Measurements from ENCODE around the gene NUDT16L1.

The NUDT16L1 gene

GRCh38 chr16:4683255-4684057, 9.9 kb upstream of the NUDT16L1 start:
- no peak for DNase-seq

DNA sequence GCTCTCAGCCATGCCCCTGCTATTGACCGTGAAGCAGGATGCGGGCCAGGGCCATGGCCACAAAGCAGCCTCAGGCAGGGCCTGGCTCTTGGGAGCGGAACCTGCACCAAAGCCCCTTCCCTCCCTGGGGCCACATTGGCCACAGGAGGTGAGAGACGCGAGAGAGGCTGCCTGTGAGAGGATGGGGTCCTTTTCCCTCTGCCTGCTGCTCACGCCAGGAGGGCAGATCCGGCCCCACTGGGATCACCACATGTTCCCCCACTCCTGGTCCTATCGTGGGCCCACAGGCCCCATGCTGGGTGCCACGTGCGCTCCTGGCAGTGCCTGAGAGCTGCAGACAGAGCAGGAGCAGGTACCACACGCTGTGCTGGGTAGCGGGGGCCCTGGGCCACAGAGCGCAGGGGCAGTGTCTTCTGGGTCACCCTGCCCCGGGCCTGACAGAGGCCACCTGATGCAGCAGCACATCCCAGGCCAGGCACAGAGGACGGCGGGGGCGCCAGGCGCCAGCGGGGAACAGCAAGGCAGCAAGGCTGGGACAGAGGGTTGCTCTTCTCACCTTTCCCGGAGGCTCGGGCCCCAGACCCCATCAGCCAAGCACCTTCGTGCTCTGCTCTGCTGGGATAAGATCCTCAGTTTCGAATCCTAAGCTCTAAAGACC, 9.2 kb upstream of the NUDT16L1 start:
- no peak for DNase-seq

GRCh38 chr16:4684763-4685162, 8.6 kb upstream of the NUDT16L1 start:
- no peak for DNase-seq

- DNase-seq = no peak
These were observed 8.1 kb upstream of the NUDT16L1 start for GRCh38 chr16:4685292-4685691.

DNA sequence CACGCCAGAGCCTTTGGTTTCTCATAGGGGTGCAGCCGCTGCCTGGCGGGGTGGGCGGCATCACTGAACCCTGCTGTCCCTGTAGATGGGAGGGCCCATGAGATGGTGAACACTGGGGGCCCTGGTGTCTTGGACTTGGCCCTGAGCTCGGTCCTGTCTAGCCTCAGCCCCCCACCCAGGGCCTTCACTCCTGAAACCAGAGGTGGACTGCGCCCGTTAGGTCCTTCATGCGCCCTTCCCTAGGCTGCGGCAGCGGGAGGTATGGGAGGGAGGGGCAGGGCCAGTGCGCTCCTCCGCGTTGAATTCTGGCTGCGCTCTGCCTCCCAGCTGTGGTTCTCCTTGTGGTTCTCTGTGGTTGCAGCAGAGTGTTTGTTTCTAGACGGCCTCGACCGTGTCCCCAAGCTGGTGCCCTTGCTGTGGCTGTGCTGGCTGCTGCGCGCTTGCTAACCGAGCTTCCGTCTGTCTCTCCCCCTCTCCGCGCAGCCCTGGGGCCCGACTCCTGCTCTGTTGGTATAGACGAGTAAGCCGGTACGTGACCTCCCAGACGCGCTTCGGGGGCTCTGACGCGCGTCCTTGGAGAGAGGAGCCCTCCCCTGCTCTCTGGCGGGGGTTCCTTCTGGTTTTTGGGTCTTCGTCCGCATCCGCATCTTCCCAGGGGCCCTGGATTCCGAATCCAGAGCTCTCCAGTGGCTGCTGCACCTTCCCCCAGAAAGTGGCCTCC, 7.4 kb upstream of the NUDT16L1 start:
- no peak for DNase-seq

GRCh38 chr16:4686497-4687210, 6.7 kb upstream of the NUDT16L1 start:
- no peak for DNase-seq

DNA sequence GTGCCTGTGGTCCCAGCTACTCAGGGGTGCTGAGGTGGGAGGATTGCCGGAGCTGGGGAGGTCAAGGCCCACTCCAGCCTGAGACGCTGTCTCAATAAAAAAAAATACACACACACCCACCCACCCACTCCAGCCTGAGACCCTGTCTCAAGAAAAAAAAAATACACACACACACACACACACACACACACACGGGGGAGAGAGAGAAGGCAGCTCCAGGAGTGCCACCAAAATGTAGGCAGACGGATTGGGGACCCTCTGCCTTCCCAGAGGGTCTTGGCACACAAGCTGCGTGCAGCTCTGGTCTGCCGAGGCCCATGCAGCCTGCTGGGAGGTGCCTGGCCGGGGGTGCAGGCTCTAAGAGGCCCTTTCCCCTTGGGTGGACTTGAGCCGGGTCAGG, 5.9 kb upstream of the NUDT16L1 start:
- DNase-seq = no peak

GRCh38 chr16:4687946-4688673, 5.3 kb upstream of the NUDT16L1 start:
- no peak for DNase-seq

DNA sequence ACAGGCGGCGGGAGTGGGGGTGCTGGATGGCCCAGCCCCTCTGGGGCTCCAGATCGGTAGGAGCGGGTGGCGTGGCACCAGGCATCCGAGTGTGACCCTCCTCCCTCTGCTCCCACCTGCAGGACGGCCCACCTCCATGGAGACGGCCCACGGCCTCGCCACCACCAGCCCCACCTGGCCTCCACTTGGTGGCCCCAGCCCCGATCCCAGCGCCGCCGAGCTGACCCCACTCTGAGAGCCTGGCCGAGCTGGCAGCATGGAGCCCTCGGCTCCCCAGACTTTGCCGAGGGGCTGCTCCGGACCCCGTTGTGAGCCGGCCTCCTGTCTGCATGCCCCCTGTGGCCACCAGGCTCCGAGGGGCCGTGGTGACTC, 4.7 kb upstream of the NUDT16L1 start:
- DNase-seq = no peak

DNA sequence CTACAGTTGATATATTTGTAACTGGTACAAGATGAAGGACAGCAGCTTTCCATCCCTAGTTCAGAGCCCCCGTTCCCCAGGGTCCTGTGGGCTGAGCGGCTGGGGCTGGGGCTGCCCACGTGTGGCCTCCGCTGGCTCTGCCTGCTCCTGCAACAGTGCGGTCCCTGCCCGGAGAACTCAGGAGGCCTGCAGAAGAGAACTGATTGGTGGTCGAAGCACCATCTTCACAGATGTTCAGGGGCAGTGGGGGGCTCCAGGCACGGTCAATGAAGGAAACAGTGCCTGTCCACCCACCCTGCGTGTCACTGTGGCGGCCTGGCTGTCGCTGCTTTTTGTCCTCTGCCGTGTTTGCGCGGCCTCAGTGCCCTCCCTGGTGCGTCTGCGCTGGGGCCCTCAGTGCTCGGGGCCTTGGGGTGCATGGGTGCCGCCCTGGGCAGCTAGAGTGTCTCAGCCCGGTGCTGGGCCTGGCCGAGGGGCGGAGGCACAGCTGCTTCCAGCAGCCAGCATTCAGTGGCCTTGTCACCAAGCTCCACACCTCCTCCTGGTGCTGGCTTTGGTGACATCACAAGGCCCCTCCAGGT, 4.2 kb upstream of the NUDT16L1 start:
- no peak for DNase-seq

GRCh38 chr16:4689864-4690704, 3.3 kb upstream of the NUDT16L1 start:
- DNase-seq = no peak

DNA sequence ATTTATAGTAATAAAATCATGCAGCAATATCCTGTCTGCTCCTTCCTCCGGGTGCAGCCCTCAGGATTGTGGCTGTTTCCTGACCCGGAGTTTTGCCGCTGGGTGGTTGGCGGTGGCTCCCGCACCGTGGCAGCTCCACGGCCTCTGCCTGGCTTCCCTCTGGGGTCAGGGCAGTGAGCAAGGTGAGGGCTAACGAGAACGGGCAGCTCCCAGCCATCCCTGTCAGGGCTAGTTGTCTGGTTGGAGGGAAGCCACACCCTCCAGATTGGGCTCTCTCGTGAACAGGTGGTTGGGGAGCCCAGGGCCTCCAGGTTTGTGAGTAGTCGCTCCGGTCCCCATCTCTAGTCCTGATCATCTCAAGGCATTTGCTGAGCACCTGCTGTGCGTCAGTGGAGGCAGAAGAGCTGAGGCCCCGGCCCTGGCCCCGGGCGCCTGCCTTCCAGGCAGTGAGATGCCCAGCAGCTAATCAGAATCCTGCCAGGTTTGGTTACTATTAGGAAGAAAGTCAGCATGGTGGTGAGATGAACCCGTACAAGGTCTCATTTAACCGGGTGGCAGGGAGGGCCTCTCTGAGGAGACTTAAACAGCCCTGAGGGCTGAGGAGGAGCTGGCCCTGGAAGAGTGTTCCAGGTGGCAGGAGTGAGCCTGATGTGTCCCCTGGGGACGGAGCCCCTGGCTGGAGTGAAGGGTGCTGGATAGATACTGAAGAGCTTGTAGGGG, 2.3 kb upstream of the NUDT16L1 start:
- no peak for DNase-seq

DNA sequence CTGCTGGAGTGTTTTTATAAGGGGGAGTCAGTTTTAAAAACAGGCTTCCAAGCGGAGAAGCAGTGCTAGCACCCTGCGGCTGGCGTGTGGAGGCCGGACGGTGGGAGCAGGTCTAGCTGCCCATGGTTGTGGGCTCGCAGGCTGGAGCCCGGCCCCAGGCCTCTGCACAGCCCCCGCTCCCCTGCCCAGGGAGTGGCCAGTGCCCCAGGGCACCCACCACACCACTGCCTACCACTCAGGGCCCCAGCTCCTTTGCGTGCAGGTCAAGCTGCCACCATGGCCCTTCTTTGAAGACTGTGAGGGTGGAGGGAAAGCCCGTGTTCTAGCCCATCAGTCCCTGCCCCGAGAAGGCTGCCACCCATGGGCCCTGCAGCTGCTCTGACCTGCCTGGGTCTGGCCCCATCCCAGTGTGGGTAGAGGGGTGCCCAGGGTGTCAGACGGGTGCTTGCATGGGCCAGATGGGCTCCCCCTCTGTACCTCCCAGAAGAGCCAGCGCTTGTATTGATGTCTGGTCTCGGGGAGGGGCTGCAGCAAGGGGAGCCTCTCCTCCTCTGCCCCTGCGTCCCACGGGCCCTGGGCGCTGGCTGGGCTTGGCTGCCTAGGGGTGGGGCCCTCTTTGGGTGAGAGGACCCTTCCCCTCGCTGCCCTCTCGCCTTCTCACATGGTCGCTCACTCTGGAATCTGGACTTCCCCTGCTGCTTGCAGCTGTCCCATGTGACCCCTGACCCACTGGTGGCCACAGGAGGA, 1.5 kb upstream of the NUDT16L1 start:
- DNase-seq = no peak

- peak; percentile 18 for DNase-seq
These were observed 684 bp upstream of the NUDT16L1 start for GRCh38 chr16:4692460-4693295.

DNA sequence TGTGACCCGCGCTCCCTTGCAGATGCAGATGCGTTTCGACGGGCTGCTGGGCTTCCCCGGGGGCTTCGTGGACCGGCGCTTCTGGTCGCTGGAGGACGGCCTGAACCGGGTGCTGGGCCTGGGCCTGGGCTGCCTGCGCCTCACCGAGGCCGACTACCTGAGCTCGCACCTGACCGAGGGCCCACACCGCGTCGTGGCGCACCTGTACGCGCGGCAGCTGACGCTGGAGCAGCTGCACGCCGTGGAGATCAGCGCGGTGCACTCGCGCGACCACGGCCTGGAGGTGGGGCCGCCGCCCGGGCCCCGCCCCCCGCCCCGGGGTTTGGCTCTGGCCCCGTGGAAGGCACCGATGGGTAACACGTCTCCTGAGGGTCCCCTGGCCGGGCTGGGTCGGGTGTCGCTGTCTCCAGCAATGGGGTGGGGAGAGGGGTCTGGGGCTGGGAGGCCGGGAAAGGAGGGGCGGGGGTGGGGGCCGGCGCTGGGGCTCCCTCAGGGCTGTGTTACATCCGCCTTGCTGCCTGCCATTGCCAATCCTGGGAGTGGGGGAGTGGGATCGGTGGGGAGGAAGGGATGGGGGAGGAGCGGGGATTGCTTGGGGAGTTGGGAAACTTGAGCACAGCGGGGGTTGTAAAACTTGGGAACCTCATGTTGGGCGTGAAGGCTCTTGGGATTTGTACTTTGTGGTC, 737 bp downstream of the NUDT16L1 start:
- DNase-seq = peak; percentile 39

GRCh38 chr16:4694642-4695451, 1.5 kb downstream of the NUDT16L1 start:
- no peak for DNase-seq

Measured in T-helper 9 cell (primary cell).